Upper lobe of left lung (tissue), 6 donors: ENCODE data around the gene HOXA2. TPM values are rescaled to one million over a fixed set of nuclear protein-coding genes. Genes with fewer than 3 reads are reported as not detected.

Experiments used
- ATAC-seq, 2 donors: fragments of 200-7000 bp; cut with Tn5 transposase; one replicate each; pipeline ENCODE4 v1.9.1; 2022; ENCODE audit warnings: mild to moderate bottlenecking in 2 of 2, moderate library complexity in 2 of 2; ENCODE audit not compliant: low FRiP score in 2 of 2
- DNase-seq, 2 donors: peaks; one replicate each; pipeline ENCODE4 v3.0.0-alpha.2; 2019 to 2020
- H3K27ac ChIP-seq, 4 donors: fragments of 200-600 bp; sonication (generic); one replicate each; pipeline ENCODE4 v1.5.1; 2016 to 2019
- H3K27me3 ChIP-seq, 4 donors: fragments of 200-600 bp; sonication (generic); one replicate each; pipeline ENCODE4 v1.5.1; 2017 to 2019
- H3K36me3 ChIP-seq, 4 donors: fragments of 200-600 bp; sonication (generic); one replicate each; pipeline ENCODE4 v1.5.1; 2016 to 2019
- H3K4me1 ChIP-seq, 4 donors: fragments of 200-600 bp; sonication (generic); one replicate each; pipeline ENCODE4 v1.5.1; 2018 to 2019
- H3K4me3 ChIP-seq, 4 donors: fragments of 200-600 bp; sonication (generic); one replicate each; pipeline ENCODE4 v1.5.1; 2017 to 2019; ENCODE audit warnings: mild to moderate bottlenecking in 2 of 4, moderate library complexity in 1 of 4
- H3K9me3 ChIP-seq, 4 donors: fragments of 200-600 bp; sonication (generic); one replicate each; pipeline ENCODE4 v1.5.1; 2018 to 2019
- CTCF ChIP-seq, 6 experiments: fragments of 450-650 bp in 4 of 6; fragments of 200-600 bp in 2 of 6; sonication (generic) in 2 of 6; IDR thresholded peaks; one replicate each; pipeline ENCODE4 v1.5.1; 2016 to 2019; ENCODE audit warnings: antibody characterized with exemption in 6 of 6
- EP300 ChIP-seq, 4 donors: sonication (generic); formaldehyde crosslinking; IDR thresholded peaks; one replicate each; pipeline ENCODE4 v1.5.1; 2017; ENCODE audit warnings: antibody characterized with exemption in 4 of 4, control low read depth in 2 of 4
- POLR2A ChIP-seq, 4 donors: fragments of 450-650 bp; IDR thresholded peaks; one replicate each; pipeline ENCODE4 v1.5.1; 2016 to 2017; ENCODE audit warnings: antibody characterized with exemption in 4 of 4, mild to moderate bottlenecking in 2 of 4
- POLR2AphosphoS5 ChIP-seq, 2 donors: sonication (generic); formaldehyde crosslinking; IDR thresholded peaks; one replicate each; pipeline ENCODE4 v1.5.1; 2017; ENCODE audit warnings: antibody characterized with exemption in 2 of 2
- WGBS, 2 donors: methylation state at CpG; one replicate each; pipeline ENCODE4 v1.1.5; 2017 to 2018; 5-methylcytosine and 5-hydroxymethylcytosine counted together
- total RNA-seq, 6 donors: library from RNA; depleted of rRNA in 4 of 6; stranded (reverse); fragments of >200 nt in 4 of 6; gene quantifications; one replicate each; pipeline versions ENCODE4 v1.1.0 to v1.2.1, GENCODE V29; 2016 to 2021
- donor health status: DM: no; HTN: no; CAD: no; lungs with moderate emphysema.
- donor health status: DM: no; HTN: yes; CAD: no; lungs with severe emphysema.

HOXA2 gene
- total RNA-seq, result 1 to 10 TPM in 2 of 6 donors, under 1 TPM in 3, not detected in 1; 0.30 to 3.0 (median 0.86) TPM

GRCh38 chr7:27102581-27103442 lies at the start of gene HOXA2:
HOXA2 (minus strand) TSS chr7:27102683; CDS start chr7:27102500, 183 bp downstream.
- 5 to 6% methylated on average over 29 of the region's 29 CpGs for WGBS, 2 donors
- DNase-seq, result peak in 1 of 2 donors; percentile 77
- H3K9me3 ChIP-seq, result no peaks in the 10 kb centered on the region
- TF ChIP-seq POLR2AphosphoS5 (IDR thresholded peaks at IDR 0.05) (peak; percentile 63 to 67), CTCF (IDR thresholded peaks at IDR 0.05) (no peak), POLR2A (IDR thresholded peaks at IDR 0.05) (no peak), EP300 (IDR thresholded peaks at IDR 0.05) (no peak)
- H3K4me3 ChIP-seq, result peak within 1 kb of the TSS; percentile 5 to 50 (median 43)
- H3K4me1 ChIP-seq, result peaks cover 0 to 31% (median 15%) of the 10 kb centered on the region in 4 donors
- peaks cover 0 to 30% (median 10%) of the 10 kb centered on the region in 4 donors for H3K27me3 ChIP-seq
- peak; percentile 41 to 65 for ATAC-seq
- H3K27ac ChIP-seq, result peak within 1 kb of the TSS; percentile 89 to 95 (median 94)
- no peaks in the 10 kb centered on the region for H3K36me3 ChIP-seq

GRCh38 chr7:27151341-27151930 lies 49.0 kb upstream of the HOXA2 start:
- Histone ChIP-seq H3K36me3 (no peaks in the 10 kb centered on the region), H3K27ac (peak overlapping the region; percentile 84 to 95 (median 88)), H3K4me3 (peak overlapping the region; percentile 10 to 74 (median 46)), H3K27me3 (peaks cover 0 to 74% (median 40%) of the 10 kb centered on the region in 4 donors), H3K9me3 (no peaks in the 10 kb centered on the region), H3K4me1 (peaks cover 44 to 61% (median 52%) of the 10 kb centered on the region in 4 donors)
- ATAC-seq (no peak), DNase-seq (no peak)
- WGBS, 2 donors, result 11% methylated on average over 19 to 27 of the region's 27 CpGs
- TF ChIP-seq EP300 (IDR thresholded peaks at IDR 0.05) (no peak), POLR2A (IDR thresholded peaks at IDR 0.05) (no peak), CTCF (IDR thresholded peaks at IDR 0.05) (no peak), POLR2AphosphoS5 (IDR thresholded peaks at IDR 0.05) (no peak)

GRCh38 chr7:27150568-27151340 lies 48.3 kb upstream of the HOXA2 start:
- Histone ChIP-seq H3K36me3 (no peaks in the 10 kb centered on the region), H3K27me3 (peaks cover 0 to 67% (median 37%) of the 10 kb centered on the region in 4 donors), H3K4me1 (peaks cover 37 to 54% (median 45%) of the 10 kb centered on the region in 4 donors), H3K9me3 (no peaks in the 10 kb centered on the region), H3K4me3 (peak overlapping the region; percentile 16 to 74 (median 46)), H3K27ac (peak overlapping the region; percentile 84 to 95 (median 88))
- DNase-seq (peak; percentile 64 to 95), ATAC-seq (peak; percentile 64 to 87)
- peak; percentile 85 to 92 (median 88) for TF ChIP-seq CTCF (IDR thresholded peaks at IDR 0.05)
- TF ChIP-seq EP300 (IDR thresholded peaks at IDR 0.05), result no peak
- peak in 2 of 4 donors; percentile 56 to 58 for TF ChIP-seq POLR2A (IDR thresholded peaks at IDR 0.05)
- peak; percentile 66 to 70 for TF ChIP-seq POLR2AphosphoS5 (IDR thresholded peaks at IDR 0.05)
- WGBS, 2 donors, result 2 to 3% methylated on average over 42 to 58 of the region's 58 CpGs

GRCh38 chr7:27149842-27150567 lies 47.5 kb upstream of the HOXA2 start:
- no peak for ATAC-seq
- peak overlapping the region; percentile 84 to 95 (median 88) for H3K27ac ChIP-seq
- H3K9me3 ChIP-seq, result no peaks in the 10 kb centered on the region
- H3K36me3 ChIP-seq, result no peaks in the 10 kb centered on the region
- no peak for DNase-seq
- no peak for TF ChIP-seq EP300 (IDR thresholded peaks at IDR 0.05)
- TF ChIP-seq POLR2AphosphoS5 (IDR thresholded peaks at IDR 0.05), result no peak
- TF ChIP-seq CTCF (IDR thresholded peaks at IDR 0.05), result no peak
- no peak for TF ChIP-seq POLR2A (IDR thresholded peaks at IDR 0.05)
- 33 to 37% methylated on average over 9 to 13 of the region's 13 CpGs for WGBS, 2 donors
- peak overlapping the region; percentile 16 to 74 (median 46) for H3K4me3 ChIP-seq
- peaks cover 31 to 48% (median 39%) of the 10 kb centered on the region in 4 donors for H3K4me1 ChIP-seq
- peaks cover 0 to 60% (median 33%) of the 10 kb centered on the region in 4 donors for H3K27me3 ChIP-seq
